Gastroesophageal sphincter (tissue), 4 donors: ENCODE data around the gene SPINK14. TPM values are rescaled to one million over a fixed set of nuclear protein-coding genes. Genes with fewer than 3 reads are reported as not detected.

Experiments used
- ATAC-seq: fragments of 150-250 bp; one replicate; pipeline ENCODE4 v1.9.1; 2016; ENCODE audit warnings: mild to moderate bottlenecking, moderate library complexity
- H3K27ac ChIP-seq, 4 donors: fragments of 200-600 bp; sonication (generic) in 3 of 4; 1 replicate in 3 of 4; 2 replicates in 1 of 4; pipeline ENCODE4 v1.5.1; 2016 to 2019
- H3K27me3 ChIP-seq: fragments of 200-600 bp; sonication (generic); one replicate; pipeline ENCODE4 v1.5.1; 2019
- H3K36me3 ChIP-seq, 2 donors: fragments of 200-600 bp; sonication (generic); one replicate each; pipeline ENCODE4 v1.5.1; 2019; ENCODE audit warnings: control low read depth in 1 of 2
- H3K4me1 ChIP-seq, 3 donors: fragments of 200-600 bp; sonication (generic); 1 replicate in 2 of 3; 2 replicates in 1 of 3; pipeline ENCODE4 v1.5.1; 2016 to 2019; ENCODE audit warnings: control low read depth in 2 of 3
- H3K4me3 ChIP-seq, 2 donors: fragments of 200-600 bp; sonication (generic); one replicate each; pipeline ENCODE4 v1.5.1; 2019; ENCODE audit warnings: mild to moderate bottlenecking in 1 of 2, moderate library complexity in 1 of 2
- H3K9me3 ChIP-seq, 3 donors: fragments of 200-600 bp; sonication (generic); one replicate each; pipeline ENCODE4 v1.5.1; 2017 to 2019; ENCODE audit warnings: control low read depth in 2 of 3
- CTCF ChIP-seq, 4 experiments: fragments of 200-600 bp in 2 of 4; fragments of 450-650 bp in 2 of 4; sonication (generic) in 1 of 4; IDR thresholded peaks; one replicate each; pipeline ENCODE4 v1.5.1; 2017 to 2019; ENCODE audit warnings: antibody characterized with exemption in 4 of 4, mild to moderate bottlenecking in 2 of 4, moderate library complexity in 2 of 4
- EP300 ChIP-seq: sonication (generic); formaldehyde crosslinking; IDR thresholded peaks from one replicate; pipeline ENCODE4 v1.6.1; 2017; ENCODE audit warnings: antibody characterized with exemption, mild to moderate bottlenecking
- POLR2A ChIP-seq, 2 donors: fragments of 450-650 bp; IDR thresholded peaks; one replicate each; pipeline ENCODE4 v1.6.1; 2017; ENCODE audit warnings: antibody characterized with exemption in 2 of 2, mild to moderate bottlenecking in 2 of 2, moderate library complexity in 1 of 2
- POLR2AphosphoS5 ChIP-seq: sonication (generic); formaldehyde crosslinking; IDR thresholded peaks from one replicate; pipeline ENCODE4 v1.6.1; 2017; ENCODE audit warnings: antibody characterized with exemption
- WGBS, 2 donors: methylation state at CpG; one replicate each; pipeline ENCODE4 v1.1.5; 2018; ENCODE audit warnings: low coverage in 1 of 2; 5-methylcytosine and 5-hydroxymethylcytosine counted together
- small RNA-seq, 4 donors: library from RNA; depleted of rRNA; stranded (forward); fragments of <200 nt; gene quantifications; one replicate each; pipeline ENCODE3, GENCODE V24; 2016
- total RNA-seq, 4 donors: library from RNA; depleted of rRNA; stranded (reverse); fragments of >200 nt; gene quantifications; one replicate each; pipeline ENCODE4 v1.1.0, GENCODE V29; 2016

Gene SPINK14
- total RNA-seq, 4 donors from 2014 or later, result not detected

- ATAC-seq, result no peak
- TF ChIP-seq POLR2A (IDR thresholded peaks at IDR 0.05) (no peak), EP300 (no peak), CTCF (IDR thresholded peaks at IDR 0.05) (no peak), POLR2AphosphoS5 (no peak)
- H3K4me1 ChIP-seq, result no peaks in the 10 kb centered on the region
- no peaks in the 10 kb centered on the region for H3K27me3 ChIP-seq
- H3K9me3 ChIP-seq, result no peaks in the 10 kb centered on the region
- no peaks in the 10 kb centered on the region for H3K36me3 ChIP-seq
- no peak overlapping the region for H3K27ac ChIP-seq
- WGBS, 2 donors, result 33 to 46% methylated on average over 1 of the region's 1 CpG
- H3K4me3 ChIP-seq, result no peak overlapping the region
Observed at GRCh38 chr5:148214665-148215185, 46.4 kb downstream of the SPINK14 start.

- Histone ChIP-seq H3K27ac (no peak overlapping the region), H3K36me3 (no peaks in the 10 kb centered on the region), H3K4me3 (no peak overlapping the region), H3K4me1 (no peaks in the 10 kb centered on the region), H3K27me3 (no peaks in the 10 kb centered on the region), H3K9me3 (no peaks in the 10 kb centered on the region)
- TF ChIP-seq CTCF (IDR thresholded peaks at IDR 0.05) (no peak), EP300 (no peak)
- ATAC-seq, result no peak
- WGBS, 2 donors, result 68 to 76% methylated on average over 3 to 6 of the region's 6 CpGs
Observed at GRCh38 chr5:148221508-148221907, 53.2 kb downstream of the SPINK14 start.

GRCh38 chr5:148224117-148224742 is 55.9 kb downstream of the SPINK14 start:
- Histone ChIP-seq H3K4me1 (no peaks in the 10 kb centered on the region), H3K36me3 (no peaks in the 10 kb centered on the region)

More at GRCh38 chr5:148224117-148224742, 55.9 kb downstream of the SPINK14 start:
- H3K9me3 ChIP-seq, result no peaks in the 10 kb centered on the region
- H3K4me3 ChIP-seq, result no peak overlapping the region
- H3K27ac ChIP-seq, result no peak overlapping the region
- no peak for ATAC-seq
- WGBS, 2 donors, result 64 to 65% methylated on average over 2 of the region's 2 CpGs
- no peaks in the 10 kb centered on the region for H3K27me3 ChIP-seq
- no peak for TF ChIP-seq CTCF (IDR thresholded peaks at IDR 0.05)
- no peak for TF ChIP-seq POLR2A (IDR thresholded peaks at IDR 0.05)
- no peak for TF ChIP-seq EP300
- no peak for TF ChIP-seq POLR2AphosphoS5

Small RNA genes lying within 50 kb of the gene (small RNA-seq; reads per million reads assigned to genes)
- 0 reads per million in 4 donors for gene HMGN1P16

Other genes with a start within 250 kb of the SPINK14 start
- gene SPINK5, start 104.6 kb upstream of the SPINK14 start, total RNA-seq, result 10 to 100 TPM in 1 of 4 donors, 1 to 10 TPM in 2, under 1 TPM in 1; 0.94 to 47.0 (median 1.6) TPM
- not detected for gene SPINK6, start 34.5 kb downstream of the SPINK14 start, total RNA-seq
- not detected for gene MARCOL, start 70.0 kb downstream of the SPINK14 start, total RNA-seq
- not detected for gene SPINK13, start 100.2 kb downstream of the SPINK14 start, total RNA-seq
- gene SPINK7, start 143.9 kb downstream of the SPINK14 start, total RNA-seq, result 1 to 10 TPM in 1 of 4 donors, under 1 TPM in 1, not detected in 2; 0.89 to 9.6 TPM
- gene SPINK9, start 167.0 kb downstream of the SPINK14 start, total RNA-seq, result not detected
- 10 to 100 TPM; 29.6 to 80.2 (median 40.7) TPM for gene FBXO38, start 215.4 kb downstream of the SPINK14 start, total RNA-seq